Fibroblast of lung (primary cell): Measurements from ENCODE around the gene ASAP3. TPM values are rescaled to one million over a fixed set of nuclear protein-coding genes. Genes with fewer than 3 reads are reported as not detected.

Experiments
- DNase-seq, 2 donors: peaks; one replicate each; pipeline versions ENCODE4 v3.0.0 to v3.0.0-alpha.2; 2010; ENCODE audit warnings: low read depth in 2 of 2
- H2AFZ ChIP-seq: 2 replicates; pipeline ENCODE4 v1.5.1; 2012; ENCODE audit warnings: low read length, control low read depth, inconsistent platforms
- H3K27ac ChIP-seq: 2 replicates; pipeline ENCODE4 v1.5.1; 2011; ENCODE audit warnings: low read length, control low read depth; ENCODE audit not compliant: insufficient read depth
- H3K27me3 ChIP-seq: 2 replicates; pipeline ENCODE4 v1.5.1; 2011; ENCODE audit warnings: mild to moderate bottlenecking, low read length; ENCODE audit not compliant: control insufficient read depth, insufficient read depth
- H3K36me3 ChIP-seq: 2 replicates; pipeline ENCODE4 v1.5.1; 2011; ENCODE audit warnings: low read length; ENCODE audit not compliant: control insufficient read depth, insufficient read depth
- H3K4me1 ChIP-seq: 2 replicates; pipeline ENCODE4 v1.5.1; 2011; ENCODE audit warnings: low read length; ENCODE audit not compliant: control insufficient read depth, insufficient read depth; ENCODE audit errors: extremely low read depth
- H3K4me2 ChIP-seq: 2 replicates; pipeline ENCODE4 v1.5.1; 2011; ENCODE audit warnings: low read length, control low read depth; ENCODE audit not compliant: insufficient read depth; ENCODE audit errors: extremely low read depth
- H3K4me3 ChIP-seq, 4 experiments: fragments of 200-600 bp in 1 of 4; sonication (generic) in 1 of 4; replicated peaks in 1 of 4; 2 replicates each; pipeline ENCODE4 v1.5.1; 2011 to 2016; ENCODE audit warnings: low read length in 4 of 4, low read depth in 3 of 4, mild to moderate bottlenecking in 3 of 4, control low read depth in 2 of 4, inconsistent platforms in 1 of 4, mixed read lengths in 1 of 4; ENCODE audit not compliant: insufficient read depth in 1 of 4; ENCODE audit errors: control extremely low read depth in 1 of 4
- H3K79me2 ChIP-seq: 2 replicates; pipeline ENCODE4 v1.5.1; 2012; ENCODE audit warnings: mild to moderate bottlenecking, low read length, inconsistent platforms; ENCODE audit not compliant: control insufficient read depth, insufficient read depth
- H3K9ac ChIP-seq: 2 replicates; pipeline ENCODE4 v1.5.1; 2011; ENCODE audit warnings: mild to moderate bottlenecking, low read length, control low read depth; ENCODE audit not compliant: insufficient read depth
- H3K9me3 ChIP-seq: 2 replicates; pipeline ENCODE4 v1.5.1; 2012; ENCODE audit warnings: low read depth, low read length; ENCODE audit not compliant: control insufficient read depth, insufficient read depth
- H4K20me1 ChIP-seq: 2 replicates; pipeline ENCODE4 v1.5.1; 2011; ENCODE audit warnings: low read length; ENCODE audit not compliant: control insufficient read depth, insufficient read depth; ENCODE audit errors: extremely low read depth
- CTCF ChIP-seq, 2 donors: IDR thresholded peaks in 1 of 2; conservative IDR thresholded peaks in 1 of 2; 1 replicate in 1 of 2; 2 replicates in 1 of 2; pipeline ENCODE4 v1.5.1; 2011 to 2012; ENCODE audit warnings: low read length in 2 of 2, control low read depth in 1 of 2, inconsistent platforms in 1 of 2, low read depth in 1 of 2, mild to moderate bottlenecking in 1 of 2
- EZH2 ChIP-seq: IDR thresholded peaks from 2 replicates; pipeline ENCODE4 v1.5.1; 2012; ENCODE audit warnings: low read length, control low read depth, mild to moderate bottlenecking; ENCODE audit errors: missing control alignments
- polyA minus RNA-seq: library from RNA; depleted of rRNA, polyadenylated mRNA; stranded (reverse); fragments of >200 nt; gene quantifications from 2 replicates; pipeline ENCODE4 v1.2.3, GENCODE V29; 2011; ENCODE audit warnings: low replicate concordance
- polyA plus RNA-seq, 2 donors: library from polyadenylated mRNA; depleted of rRNA in 1 of 2; stranded (reverse) in 1 of 2; unstranded in 1 of 2; fragments of >200 nt; gene quantifications; 2 replicates each; pipeline ENCODE4 v1.2.1, GENCODE V29; 2011 to 2012; ENCODE audit warnings: missing spikeins in 1 of 2
- total RNA-seq: library from RNA; depleted of rRNA; stranded (reverse); fragments of >200 nt; gene quantifications from 2 replicates; pipeline ENCODE4 v1.2.1, GENCODE V29; 2014

Gene ASAP3
- total RNA-seq (73.2 and 79.1 TPM in 2 replicates), polyA plus RNA-seq (14.2 and 19.9 TPM in 2 replicates), polyA minus RNA-seq (59.3 and 90.7 TPM in 2 replicates)
- polyA plus RNA-seq (2012), result 15.6 and 21.0 TPM in 2 replicates

GRCh38 chr1:23483321-23484252 is at the start of gene ASAP3:
ASAP3 (minus strand) TSS chr1:23484179; CDS start chr1:23484133, 46 bp downstream.
- Histone ChIP-seq H3K4me3 (peak within 1 kb of the TSS; percentile 50 to 90 (median 65)), H3K27ac (peak within 1 kb of the TSS; percentile 57), H3K9me3 (no peaks in the 10 kb centered on the region), H4K20me1 (no peaks in the 10 kb centered on the region), H3K79me2 (no peaks in the 10 kb centered on the region), H3K27me3 (no peaks in the 10 kb centered on the region), H3K4me1 (peaks cover 9% of the 10 kb centered on the region), H3K36me3 (no peaks in the 10 kb centered on the region), H3K4me2 (peak within 1 kb of the TSS; percentile 83), H2AFZ (peak within 1 kb of the TSS; percentile 86), H3K9ac (peak within 1 kb of the TSS; percentile 58)
- TF ChIP-seq CTCF (conservative IDR thresholded peaks at IDR 0.05 in 1 of 2, IDR thresholded peaks at IDR 0.05 in 1 of 2; ENCODE audit: low read depth in 1 of 2, low read length in 2 of 2) (peak in 1 of 2 donors; percentile 7), EZH2 (no peak)
- DNase-seq, result peak; percentile 53 to 75

- H3K4me1 ChIP-seq, result peaks cover 10% of the 10 kb centered on the region
- no peak overlapping the region for H3K27ac ChIP-seq
- TF ChIP-seq EZH2 (no peak), CTCF (conservative IDR thresholded peaks at IDR 0.05 in 1 of 2, IDR thresholded peaks at IDR 0.05 in 1 of 2; ENCODE audit: low read depth in 1 of 2, low read length in 2 of 2) (no peak)
These were observed 49.5 kb upstream of the ASAP3 start for GRCh38 chr1:23533246-23534023.

More at GRCh38 chr1:23533246-23534023, 49.5 kb upstream of the ASAP3 start:
- no peak for DNase-seq
- Histone ChIP-seq H3K27me3 (no peaks in the 10 kb centered on the region), H3K36me3 (no peaks in the 10 kb centered on the region), H4K20me1 (no peaks in the 10 kb centered on the region), H3K9ac (no peak overlapping the region), H2AFZ (no peak overlapping the region), H3K9me3 (no peaks in the 10 kb centered on the region), H3K4me2 (no peak overlapping the region), H3K4me3 (no peak overlapping the region), H3K79me2 (no peaks in the 10 kb centered on the region)
